ENCODE measurements around the gene SMAD5. TPM values are rescaled to one million over a fixed set of nuclear protein-coding genes. Genes with fewer than 3 reads are reported as not detected.

Gene SMAD5
- total RNA-seq, 1 donor from 2014 or later, result 30.4 TPM

DNA sequence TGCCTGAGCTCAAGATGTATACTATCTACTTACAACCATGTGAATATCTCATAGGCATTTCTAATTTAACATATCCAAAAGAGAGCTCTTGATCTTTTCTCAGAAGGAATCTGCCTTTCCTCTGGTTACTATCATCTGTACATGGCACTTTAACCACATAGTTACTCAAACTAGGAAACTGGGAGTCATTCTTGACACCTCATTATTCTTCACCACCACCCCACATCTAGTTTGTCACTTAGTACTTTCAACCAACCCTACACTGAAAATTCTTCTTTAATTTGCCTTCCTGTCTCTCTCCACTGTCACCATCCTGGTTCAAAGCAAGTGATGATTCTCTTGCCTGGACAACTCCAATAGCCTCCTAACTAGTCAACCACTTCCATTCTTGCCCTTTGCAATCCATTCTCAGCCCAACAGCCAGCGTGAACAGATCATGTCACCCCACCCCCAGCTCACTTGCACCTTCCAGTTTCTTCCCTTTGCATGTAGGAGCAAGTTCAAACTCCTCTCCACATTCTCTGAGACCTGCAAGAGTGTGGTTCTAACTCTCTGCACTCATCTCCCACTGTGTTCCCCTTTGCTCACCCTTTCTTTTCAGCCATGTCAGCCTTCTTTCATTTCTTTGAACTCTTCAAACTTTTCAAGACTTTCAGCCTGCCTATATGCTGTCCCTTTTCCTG, 17.3 kb upstream of the SMAD5 start:
- Mint-ChIP-seq H3K4me3 (no peak overlapping the region), H3K36me3 (ENCODE audit: low read depth) (no peaks in the 10 kb centered on the region), H3K27ac (no peak overlapping the region), H3K27me3 (peaks cover 10% of the 10 kb centered on the region), H3K4me1 (no peaks in the 10 kb centered on the region), H3K9me3 (no peaks in the 10 kb centered on the region)
- TF ChIP-seq, protein P1, sequence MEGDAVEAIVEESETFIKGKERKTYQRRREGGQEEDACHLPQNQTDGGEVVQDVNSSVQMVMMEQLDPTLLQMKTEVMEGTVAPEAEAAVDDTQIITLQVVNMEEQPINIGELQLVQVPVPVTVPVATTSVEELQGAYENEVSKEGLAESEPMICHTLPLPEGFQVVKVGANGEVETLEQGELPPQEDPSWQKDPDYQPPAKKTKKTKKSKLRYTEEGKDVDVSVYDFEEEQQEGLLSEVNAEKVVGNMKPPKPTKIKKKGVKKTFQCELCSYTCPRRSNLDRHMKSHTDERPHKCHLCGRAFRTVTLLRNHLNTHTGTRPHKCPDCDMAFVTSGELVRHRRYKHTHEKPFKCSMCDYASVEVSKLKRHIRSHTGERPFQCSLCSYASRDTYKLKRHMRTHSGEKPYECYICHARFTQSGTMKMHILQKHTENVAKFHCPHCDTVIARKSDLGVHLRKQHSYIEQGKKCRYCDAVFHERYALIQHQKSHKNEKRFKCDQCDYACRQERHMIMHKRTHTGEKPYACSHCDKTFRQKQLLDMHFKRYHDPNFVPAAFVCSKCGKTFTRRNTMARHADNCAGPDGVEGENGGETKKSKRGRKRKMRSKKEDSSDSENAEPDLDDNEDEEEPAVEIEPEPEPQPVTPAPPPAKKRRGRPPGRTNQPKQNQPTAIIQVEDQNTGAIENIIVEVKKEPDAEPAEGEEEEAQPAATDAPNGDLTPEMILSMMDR (IDR thresholded peaks at IDR 0.05), result no peak
- ATAC-seq (ENCODE audit: low read depth) (no peak), DNase-seq (no peak)
- intact Hi-C loops (cut with micrococcal nuclease), result no loop called here
- CTCF ChIA-PET, result interaction anchor here (0.9 to 1.6 kb wide), 2 partner anchors 15 to 34 kb away, joined by 3 read pairs; no protein-coding TSS in a partner anchor
- POLR2A ChIA-PET, result interaction anchor here (1.2 kb wide), 1 partner anchor 17 kb away, joined by 4 read pairs; the partner anchor contains the start of gene SMAD5

- TF ChIP-seq, protein P1 (IDR thresholded peaks at IDR 0.05), result no peak
- intact Hi-C loops (cut with micrococcal nuclease), result no loop called here
- ATAC-seq (ENCODE audit: low read depth), result no peak
- ChIA-PET CTCF (no interaction called here), POLR2A (no interaction called here)
- no peak overlapping the region for H3K4me3 Mint-ChIP-seq
- peaks cover 20% of the 10 kb centered on the region for H3K27me3 Mint-ChIP-seq
- no peaks in the 10 kb centered on the region for H3K9me3 Mint-ChIP-seq
- no peak for DNase-seq
- H3K27ac Mint-ChIP-seq, result no peak overlapping the region
- H3K36me3 Mint-ChIP-seq (ENCODE audit: low read depth), result no peaks in the 10 kb centered on the region
- H3K4me1 Mint-ChIP-seq, result no peaks in the 10 kb centered on the region
Observed at GRCh38 chr5:136120529-136120928, 12.1 kb upstream of the SMAD5 start.

DNA sequence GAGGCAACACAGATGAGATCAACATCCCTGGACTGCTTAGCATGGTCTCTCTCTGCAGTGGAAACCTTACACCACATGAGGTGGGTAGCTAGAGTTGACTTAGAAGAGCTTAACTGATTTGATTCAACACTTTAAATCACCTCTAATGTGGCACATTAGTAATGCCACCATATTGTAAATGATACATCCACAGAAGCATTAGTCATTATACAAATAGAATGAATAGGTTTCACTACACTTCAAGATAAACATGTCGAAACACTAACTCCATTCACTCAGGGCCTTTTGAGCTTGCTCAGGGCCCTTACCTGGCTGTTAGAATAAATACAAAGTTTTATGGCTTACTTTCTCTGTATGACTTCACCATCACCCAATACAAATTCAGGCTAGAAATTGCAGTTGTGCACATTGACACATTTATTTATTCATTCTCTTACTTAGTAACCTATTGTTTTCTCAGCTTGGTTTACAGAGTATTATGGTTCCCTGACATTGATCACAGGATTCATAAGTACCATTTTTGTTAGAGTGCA, 9.3 kb upstream of the SMAD5 start:
- TF ChIP-seq, protein P1 (IDR thresholded peaks at IDR 0.05), result no peak
- ChIA-PET POLR2A (no interaction called here), CTCF (no interaction called here)
- DNase-seq (no peak), ATAC-seq (ENCODE audit: low read depth) (no peak)
- Mint-ChIP-seq H3K36me3 (ENCODE audit: low read depth) (no peaks in the 10 kb centered on the region), H3K27me3 (peaks cover 34% of the 10 kb centered on the region), H3K27ac (no peak overlapping the region), H3K4me1 (no peaks in the 10 kb centered on the region), H3K9me3 (no peaks in the 10 kb centered on the region), H3K4me3 (no peak overlapping the region)
- intact Hi-C loops (cut with micrococcal nuclease), result no loop called here

- H3K9me3 Mint-ChIP-seq, result no peaks in the 10 kb centered on the region
- H3K27ac Mint-ChIP-seq, result no peak overlapping the region
- intact Hi-C loops (cut with micrococcal nuclease), result no loop called here
- peaks cover 5% of the 10 kb centered on the region for H3K4me1 Mint-ChIP-seq
- no peak overlapping the region for H3K4me3 Mint-ChIP-seq
- ChIA-PET POLR2A (no interaction called here), CTCF (interaction anchor here (0.5 kb wide), 1 partner anchor 64 kb away, joined by 3 read pairs; no protein-coding TSS in a partner anchor)
- DNase-seq (no peak), ATAC-seq (ENCODE audit: low read depth) (no peak)
- H3K36me3 Mint-ChIP-seq (ENCODE audit: low read depth), result no peaks in the 10 kb centered on the region
- TF ChIP-seq, protein P1 (IDR thresholded peaks at IDR 0.05), result no peak
- H3K27me3 Mint-ChIP-seq, result peaks cover 28% of the 10 kb centered on the region
Observed at GRCh38 chr5:136127560-136127959, 5.1 kb upstream of the SMAD5 start.

GRCh38 chr5:136128481-136128880, 4.2 kb upstream of the SMAD5 start:
- DNase-seq (no peak), ATAC-seq (ENCODE audit: low read depth) (no peak)
- TF ChIP-seq, protein P1 (IDR thresholded peaks at IDR 0.05), result no peak
- Mint-ChIP-seq H3K9me3 (no peaks in the 10 kb centered on the region), H3K4me1 (peaks cover 7% of the 10 kb centered on the region), H3K27ac (no peak overlapping the region), H3K27me3 (peaks cover 28% of the 10 kb centered on the region), H3K36me3 (ENCODE audit: low read depth) (peaks cover 5% of the 10 kb centered on the region), H3K4me3 (no peak overlapping the region)
- CTCF ChIA-PET, result no interaction called here
- POLR2A ChIA-PET, result no interaction called here
- intact Hi-C loops (cut with micrococcal nuclease), result no loop called here

All from activated B cell treated with CpG ODN at 0.5 μM for 24 hours (primary cell).